ENCODE measurements around the gene GPD1L.

The GPD1L gene

GRCh38 chr3:32140943-32141342, 34.5 kb downstream of the GPD1L start:
- DNase-seq, result no peak

GRCh38 chr3:32143849-32144757, 37.7 kb downstream of the GPD1L start:
- DNase-seq, result peak; percentile 44 to 82

GRCh38 chr3:32146746-32147211, 40.4 kb downstream of the GPD1L start:
- DNase-seq, result peak; percentile 78 to 93

DNA sequence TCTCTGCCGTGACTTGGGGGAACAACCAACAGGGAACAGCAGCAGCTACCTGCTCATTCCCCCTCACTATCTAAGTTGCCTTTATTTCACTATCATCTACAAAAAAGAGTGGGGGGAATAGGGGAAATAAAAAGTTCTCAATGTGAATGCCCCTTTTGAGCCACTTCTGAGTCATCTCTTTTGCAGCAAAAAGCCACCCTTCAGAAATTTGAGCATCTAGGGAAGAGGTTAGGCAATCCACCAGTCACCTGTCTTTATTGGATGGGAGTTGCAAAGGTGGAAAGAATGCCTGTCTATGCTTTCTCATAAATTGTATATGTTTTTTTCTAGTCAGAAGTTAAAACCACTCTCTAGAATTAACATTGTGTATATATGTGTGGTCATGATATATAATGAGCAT, 41.1 kb downstream of the GPD1L start:
- DNase-seq, result peak; percentile 27 to 67

DNA sequence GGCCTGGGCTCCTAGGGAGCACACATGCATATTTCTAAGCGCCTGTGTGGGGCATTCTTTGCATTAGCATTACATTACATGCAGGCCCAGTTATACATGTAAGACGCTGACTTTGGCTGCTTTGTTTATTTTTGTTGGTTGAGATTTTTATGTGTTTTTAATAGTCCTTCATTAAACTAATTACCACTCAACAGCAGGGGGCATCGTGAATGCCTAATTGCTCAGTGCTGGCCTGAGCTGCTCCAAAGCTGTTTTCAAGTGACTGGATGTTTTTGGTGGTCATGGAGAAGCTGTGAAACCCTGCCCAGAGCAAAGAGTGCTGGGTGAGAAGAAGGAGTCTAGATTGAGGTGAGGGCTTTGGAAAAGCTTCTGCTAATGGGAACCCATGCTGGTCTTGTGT, 41.5 kb downstream of the GPD1L start:
- DNase-seq, result no peak

GRCh38 chr3:32148351-32148750, 41.9 kb downstream of the GPD1L start:
- DNase-seq, result no peak

- DNase-seq, result no peak
Observed at GRCh38 chr3:32153414-32154204, 47.2 kb downstream of the GPD1L start.

GRCh38 chr3:32154205-32154579, 47.8 kb downstream of the GPD1L start:
- DNase-seq, result no peak

DNA sequence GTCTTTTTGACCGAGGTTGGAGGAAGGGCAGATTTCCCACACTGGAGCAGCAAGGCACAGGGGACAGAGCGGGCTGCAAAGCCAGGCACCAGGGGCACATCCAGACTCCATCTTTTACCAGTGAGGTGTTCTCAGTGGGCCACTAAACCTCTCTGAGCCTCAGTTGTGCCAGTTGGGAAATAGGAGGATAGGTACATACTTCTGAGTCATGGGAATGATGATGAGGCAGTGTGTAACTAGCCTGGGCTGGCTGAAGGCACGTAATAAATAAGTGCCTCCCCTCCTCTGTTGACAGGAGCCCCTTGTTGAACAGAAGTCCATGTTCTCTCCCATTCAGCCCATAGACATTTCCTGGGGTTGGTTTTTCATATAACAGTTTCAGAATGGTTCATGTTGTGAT, 48.7 kb downstream of the GPD1L start:
- no peak for DNase-seq

DNA sequence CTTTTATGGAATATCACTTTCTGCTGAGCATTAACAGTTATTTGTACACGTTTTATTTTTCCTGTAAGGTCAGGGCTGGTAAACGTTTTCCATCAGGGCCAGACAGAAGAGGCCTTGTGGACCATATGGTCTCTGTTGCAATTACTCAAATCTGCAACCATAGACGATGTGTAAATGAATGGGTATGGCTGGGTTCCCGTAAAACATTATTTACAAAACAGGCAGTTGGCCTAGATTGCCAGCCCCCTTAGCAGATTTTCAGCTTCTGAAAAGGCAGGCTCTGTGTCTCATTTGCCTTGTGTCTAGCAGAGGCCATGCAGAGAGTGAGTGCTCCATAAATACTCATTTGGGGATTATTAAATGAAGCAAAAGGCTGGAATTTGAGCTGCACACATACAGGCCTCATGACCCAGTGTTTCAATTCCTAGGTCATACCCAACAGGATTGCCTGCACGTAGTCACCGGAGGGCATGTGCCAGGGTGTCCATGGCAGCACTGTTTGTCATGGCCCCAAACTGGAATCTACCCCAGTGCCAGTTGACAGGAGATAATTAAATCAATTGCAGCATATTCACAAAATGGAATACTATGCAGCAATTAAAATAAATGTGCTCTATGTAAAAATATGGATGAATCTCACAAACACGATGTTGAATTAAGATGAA, 51.3 kb downstream of the GPD1L start:
- DNase-seq, result no peak

- DNase-seq, result no peak
Observed at GRCh38 chr3:32160706-32161214, 54.3 kb downstream of the GPD1L start.

DNA sequence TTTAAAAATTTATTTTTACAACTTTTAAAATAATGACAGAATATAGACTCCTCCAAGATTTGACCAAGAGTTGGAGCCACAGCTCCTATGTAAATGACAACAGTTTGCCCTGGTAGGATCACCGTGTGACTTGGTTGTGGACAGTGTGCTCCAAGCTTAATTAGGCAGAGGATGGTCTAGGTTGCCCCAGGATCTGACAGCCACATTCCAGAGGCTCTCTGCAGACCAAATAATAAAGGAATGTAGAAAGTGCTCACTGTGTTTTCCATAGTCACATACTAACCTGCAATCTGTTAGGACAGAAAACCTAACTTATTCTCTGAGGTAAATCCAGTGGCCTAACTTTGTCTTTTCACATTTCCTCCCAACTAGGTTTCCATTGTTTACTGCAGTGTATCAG, 59.0 kb downstream of the GPD1L start:
- no peak for DNase-seq

DNA sequence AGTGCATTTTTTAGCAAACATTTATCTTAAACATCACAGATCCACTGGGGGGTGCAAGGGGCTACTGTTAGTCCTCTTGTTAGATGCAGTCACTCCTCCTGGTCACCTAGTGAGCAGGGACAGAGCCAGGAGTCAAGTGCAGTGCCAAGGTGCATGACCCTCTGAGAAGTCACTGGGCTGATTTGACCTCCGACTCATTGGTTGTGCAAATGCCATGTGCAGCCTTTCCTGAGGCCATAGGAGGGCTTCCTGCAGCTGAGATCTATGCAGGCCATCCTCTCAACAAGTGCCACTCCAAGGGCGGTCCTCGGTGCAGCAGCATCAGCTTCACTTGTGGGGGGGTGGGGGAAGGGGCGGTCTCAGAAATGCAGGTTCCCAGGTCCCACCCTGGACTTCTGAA, 60.2 kb downstream of the GPD1L start:
- DNase-seq, result no peak

DNA sequence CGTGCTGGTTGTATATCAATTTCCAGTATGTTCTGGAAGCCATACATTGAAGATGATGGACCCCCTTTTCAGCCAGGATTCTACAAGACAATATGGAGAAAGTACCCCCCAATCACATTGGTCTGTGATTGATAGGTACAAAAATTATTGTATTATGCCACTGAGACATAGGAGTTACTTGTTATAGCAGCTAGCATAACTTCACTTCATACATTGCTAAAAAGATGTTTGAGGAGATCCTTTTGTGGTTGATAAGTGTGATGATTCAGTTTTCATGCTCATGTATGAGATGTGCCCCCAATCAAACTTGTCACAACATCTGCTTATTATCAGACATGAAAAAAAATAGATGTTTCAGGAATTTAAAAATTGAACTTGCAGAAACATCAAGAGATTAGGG, 66.0 kb downstream of the GPD1L start:
- DNase-seq, result no peak

GRCh38 chr3:32175607-32176197, 69.3 kb downstream of the GPD1L start:
- peak; percentile 47 to 89 for DNase-seq

DNA sequence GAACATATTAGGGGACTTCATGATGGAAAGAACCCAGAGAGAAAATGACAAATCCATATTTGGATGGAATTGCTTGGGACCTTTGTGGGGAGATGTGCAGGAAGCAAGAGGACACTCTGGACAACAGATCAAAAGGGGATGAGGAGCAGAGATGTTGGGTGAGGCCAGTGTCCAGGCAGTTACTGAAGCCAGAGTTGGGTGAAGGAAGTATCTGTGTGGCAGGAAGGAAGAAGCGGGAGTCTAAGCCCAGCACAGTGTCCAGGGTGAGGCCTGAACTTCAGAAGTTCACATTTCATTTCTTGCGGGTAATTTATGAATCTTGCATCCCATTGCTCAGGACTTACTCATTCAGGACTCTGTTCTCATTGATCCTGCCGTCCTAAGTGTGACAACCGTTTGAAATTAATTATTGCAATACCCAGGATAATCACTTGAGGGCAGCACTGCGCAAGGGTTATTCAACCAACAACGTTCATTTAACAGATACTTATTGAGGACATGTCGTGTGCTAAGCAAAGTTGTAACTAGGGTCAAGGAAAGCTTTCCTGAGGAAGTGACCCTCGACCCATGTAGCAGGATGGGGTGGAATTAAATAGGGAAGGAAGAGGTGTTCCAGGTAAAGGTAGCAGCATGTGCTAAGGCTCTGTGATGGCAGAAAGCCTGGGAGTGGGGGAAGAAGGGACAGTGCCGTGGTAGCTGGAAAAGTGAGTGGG, 70.7 kb downstream of the GPD1L start:
- DNase-seq, result peak; percentile 49 to 96

DNA sequence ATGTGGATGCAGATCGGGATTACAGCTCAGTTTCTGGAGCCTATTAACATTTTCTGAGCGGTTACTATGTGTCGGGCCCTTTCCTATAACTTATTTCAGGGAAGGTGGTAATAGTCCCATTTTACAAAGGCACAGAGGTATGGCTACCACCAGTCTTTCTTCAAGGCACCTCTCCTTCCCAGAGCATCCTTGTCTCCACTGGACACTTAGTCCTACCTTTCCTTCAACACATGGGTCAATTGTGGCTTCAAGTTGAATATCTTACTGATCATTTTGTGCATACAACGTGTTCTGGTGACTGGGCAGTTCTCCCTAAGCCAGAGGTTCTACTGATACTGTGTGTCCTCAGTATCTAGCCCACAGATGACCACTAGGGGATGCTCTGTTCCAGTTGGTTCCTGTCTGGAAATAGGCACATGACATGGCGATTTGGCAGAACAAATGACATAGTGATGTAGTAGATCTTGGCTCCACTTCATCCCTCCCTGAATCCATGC, 71.3 kb downstream of the GPD1L start:
- peak; percentile 62 to 81 for DNase-seq

- DNase-seq, result no peak
Observed at GRCh38 chr3:32180141-32180784, 73.8 kb downstream of the GPD1L start.

- no peak for DNase-seq
Observed at GRCh38 chr3:32181365-32181764, 74.9 kb downstream of the GPD1L start.

GRCh38 chr3:32181796-32182195, 75.4 kb downstream of the GPD1L start:
- no peak for DNase-seq

DNA sequence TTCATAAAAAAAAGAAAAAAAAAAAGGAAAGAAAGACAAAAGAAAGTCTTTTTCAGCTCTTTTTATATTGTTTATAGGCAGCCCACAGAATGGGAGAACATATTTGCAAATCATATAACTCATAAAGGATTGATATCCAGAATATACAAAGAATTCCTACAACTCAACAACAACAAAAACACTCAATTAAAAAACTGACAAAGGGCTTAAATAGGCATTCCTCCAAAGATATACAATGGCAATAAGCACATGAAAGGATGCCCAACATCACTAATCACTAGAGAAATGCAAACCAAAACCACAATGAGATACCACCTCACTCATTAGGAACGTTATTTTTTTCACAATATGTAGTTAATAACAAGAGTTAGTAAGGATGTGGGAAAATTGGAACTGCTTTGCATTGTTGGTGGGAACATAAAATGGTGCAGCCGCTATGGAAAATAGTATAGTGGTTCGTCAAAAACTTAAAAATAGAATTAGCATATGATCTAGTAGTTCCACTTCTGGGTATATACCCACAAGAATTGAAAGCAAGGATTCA, 77.8 kb downstream of the GPD1L start:
- no peak for DNase-seq

Data from inflammatory macrophage treated with lipopolysaccharide for 1 hour (primary cell).